ENCODE data around the gene HPD. TPM values are rescaled to one million over a fixed set of nuclear protein-coding genes. Genes with fewer than 3 reads are reported as not detected.

Gene HPD
- polyA plus RNA-seq, 3 donors: 0.19 to 0.75 TPM; not detected in 1

DNA sequence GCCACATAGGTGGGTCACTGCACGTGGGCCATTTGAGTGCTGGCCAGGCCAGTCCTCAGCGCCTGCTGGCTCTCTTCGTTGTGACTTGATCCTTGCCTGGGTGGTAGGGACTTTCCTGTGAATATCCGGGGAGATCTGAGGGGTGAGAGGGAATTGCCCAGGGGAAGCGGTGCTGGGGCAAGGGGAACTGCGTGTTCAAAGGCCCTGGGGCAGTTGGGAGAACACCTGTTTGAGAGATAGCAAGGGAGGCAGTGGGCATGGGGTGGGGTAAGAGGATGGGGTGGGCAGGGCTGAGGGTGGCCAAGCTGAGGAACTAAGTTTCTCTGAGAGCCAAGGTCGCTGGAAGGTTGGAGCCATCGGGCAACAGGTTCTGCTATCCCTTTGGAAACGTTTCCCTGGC lies 29.8 kb downstream of the HPD start:
- Histone ChIP-seq H3K79me2 (ENCODE audit: insufficient read depth, low read length) (peaks cover 12% of the 10 kb centered on the region), H3K36me3 (replicated peaks in 1 of 2; ENCODE audit: control insufficient read depth in 1 of 2, insufficient read depth in 2 of 2, low read length in 2 of 2) (peaks cover 74 to 89% of the 10 kb centered on the region in 2 donors), H3K9ac (ENCODE audit: insufficient read depth, low read length, poor library complexity, severe bottlenecking) (no peak overlapping the region), H3K9me3 (replicated peaks in 1 of 2; ENCODE audit: control insufficient read depth in 1 of 2, insufficient read depth in 1 of 2, low read length in 2 of 2) (no peaks in the 10 kb centered on the region), H2AFZ (ENCODE audit: insufficient read depth, low read depth, low read length, poor library complexity, severe bottlenecking) (no peak overlapping the region), H3K4me3 (replicated peaks in 1 of 3; ENCODE audit: low read depth in 2 of 3, low read length in 3 of 3) (no peak overlapping the region), H4K20me1 (ENCODE audit: insufficient read depth, low read length) (peaks cover 89% of the 10 kb centered on the region), H3K4me2 (replicated peaks; ENCODE audit: extremely low read depth, low read length, poor library complexity, severe bottlenecking) (no peak overlapping the region), H3K27me3 (ENCODE audit: control insufficient read depth in 2 of 2, insufficient read depth in 2 of 2, low read length in 2 of 2) (no peaks in the 10 kb centered on the region), H3K27ac (ENCODE audit: low read depth in 1 of 2, low read length in 2 of 2) (peak overlapping the region in 1 of 2 donors; percentile 2), H3K4me1 (ENCODE audit: control insufficient read depth in 1 of 2, insufficient read depth in 2 of 2, low read length in 2 of 2) (peaks cover 12 to 17% of the 10 kb centered on the region in 2 donors)
- peaks cover 73 to 90% of the 10 kb centered on the region in 2 donors for H3K36me3 Mint-ChIP-seq
- no peaks in the 10 kb centered on the region for H3K9me3 Mint-ChIP-seq
- peaks cover 18% of the 10 kb centered on the region for H3K4me1 Mint-ChIP-seq
- TF ChIP-seq, protein P1, sequence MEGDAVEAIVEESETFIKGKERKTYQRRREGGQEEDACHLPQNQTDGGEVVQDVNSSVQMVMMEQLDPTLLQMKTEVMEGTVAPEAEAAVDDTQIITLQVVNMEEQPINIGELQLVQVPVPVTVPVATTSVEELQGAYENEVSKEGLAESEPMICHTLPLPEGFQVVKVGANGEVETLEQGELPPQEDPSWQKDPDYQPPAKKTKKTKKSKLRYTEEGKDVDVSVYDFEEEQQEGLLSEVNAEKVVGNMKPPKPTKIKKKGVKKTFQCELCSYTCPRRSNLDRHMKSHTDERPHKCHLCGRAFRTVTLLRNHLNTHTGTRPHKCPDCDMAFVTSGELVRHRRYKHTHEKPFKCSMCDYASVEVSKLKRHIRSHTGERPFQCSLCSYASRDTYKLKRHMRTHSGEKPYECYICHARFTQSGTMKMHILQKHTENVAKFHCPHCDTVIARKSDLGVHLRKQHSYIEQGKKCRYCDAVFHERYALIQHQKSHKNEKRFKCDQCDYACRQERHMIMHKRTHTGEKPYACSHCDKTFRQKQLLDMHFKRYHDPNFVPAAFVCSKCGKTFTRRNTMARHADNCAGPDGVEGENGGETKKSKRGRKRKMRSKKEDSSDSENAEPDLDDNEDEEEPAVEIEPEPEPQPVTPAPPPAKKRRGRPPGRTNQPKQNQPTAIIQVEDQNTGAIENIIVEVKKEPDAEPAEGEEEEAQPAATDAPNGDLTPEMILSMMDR (IDR thresholded peaks at IDR 0.05): no peak
- H3K27ac Mint-ChIP-seq: peak overlapping the region in 6 of 7 donors; percentile 3 to 77 (median 46)
- DNase-seq: no peak
- intact Hi-C loops (cut with micrococcal nuclease): no loop called here
- H3K27me3 Mint-ChIP-seq (ENCODE audit: low read depth in 3 of 3): peaks cover 0 to 3% (median 0%) of the 10 kb centered on the region in 3 donors
- 97% methylated on average over 9 of the region's 9 CpGs for WGBS (ENCODE audit: insufficient coverage)
- H3K4me3 Mint-ChIP-seq: no peak overlapping the region

DNA sequence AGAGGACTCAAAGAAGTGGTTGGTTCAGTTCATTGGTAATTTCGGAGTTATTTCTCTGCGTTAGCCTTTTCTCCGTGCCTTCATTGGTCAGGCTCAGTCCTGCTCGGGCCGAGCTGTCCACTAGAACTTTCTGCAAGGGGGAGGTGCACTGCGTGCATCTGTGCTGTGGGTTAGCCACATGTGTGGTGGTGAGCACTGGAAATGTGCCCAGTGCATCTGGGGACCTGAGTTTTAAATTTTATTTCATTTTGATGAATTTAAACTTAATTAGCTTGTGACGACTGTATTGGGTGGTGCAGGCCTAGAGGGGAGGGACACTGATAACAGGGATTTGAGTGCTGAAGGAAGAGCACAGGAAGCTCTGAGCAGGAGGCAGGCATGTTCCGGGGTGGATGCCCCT lies 30.4 kb downstream of the HPD start:
- H3K27me3 ChIP-seq (ENCODE audit: control insufficient read depth in 2 of 2, insufficient read depth in 2 of 2, low read length in 2 of 2): no peaks in the 10 kb centered on the region
- H4K20me1 ChIP-seq (ENCODE audit: insufficient read depth, low read length): peaks cover 94% of the 10 kb centered on the region
- peaks cover 17% of the 10 kb centered on the region for H3K79me2 ChIP-seq (ENCODE audit: insufficient read depth, low read length)
- no peak overlapping the region for H3K4me3 Mint-ChIP-seq
- peaks cover 78 to 95% of the 10 kb centered on the region in 2 donors for H3K36me3 Mint-ChIP-seq
- H3K4me2 ChIP-seq (replicated peaks; ENCODE audit: extremely low read depth, low read length, poor library complexity, severe bottlenecking): no peak overlapping the region
- H2AFZ ChIP-seq (ENCODE audit: insufficient read depth, low read depth, low read length, poor library complexity, severe bottlenecking): no peak overlapping the region
- peaks cover 18% of the 10 kb centered on the region for H3K4me1 Mint-ChIP-seq
- H3K9ac ChIP-seq (ENCODE audit: insufficient read depth, low read length, poor library complexity, severe bottlenecking): no peak overlapping the region
- peak overlapping the region in 4 of 7 donors; percentile 3 to 73 (median 36) for H3K27ac Mint-ChIP-seq
- H3K36me3 ChIP-seq (replicated peaks in 1 of 2; ENCODE audit: control insufficient read depth in 1 of 2, insufficient read depth in 2 of 2, low read length in 2 of 2): peaks cover 79 to 95% of the 10 kb centered on the region in 2 donors
- no peak overlapping the region for H3K27ac ChIP-seq (ENCODE audit: low read depth in 1 of 2, low read length in 2 of 2)
- peaks cover 0 to 3% (median 0%) of the 10 kb centered on the region in 3 donors for H3K27me3 Mint-ChIP-seq (ENCODE audit: low read depth in 3 of 3)
- H3K4me1 ChIP-seq (ENCODE audit: control insufficient read depth in 1 of 2, insufficient read depth in 2 of 2, low read length in 2 of 2): peaks cover 12 to 17% of the 10 kb centered on the region in 2 donors
- no peaks in the 10 kb centered on the region for H3K9me3 Mint-ChIP-seq
- no peak overlapping the region for H3K4me3 ChIP-seq (replicated peaks in 1 of 3; ENCODE audit: low read depth in 2 of 3, low read length in 3 of 3)
- TF ChIP-seq, protein P1 (IDR thresholded peaks at IDR 0.05): no peak
- 99% methylated on average over 6 of the region's 8 CpGs for WGBS (ENCODE audit: insufficient coverage)
- no peaks in the 10 kb centered on the region for H3K9me3 ChIP-seq (replicated peaks in 1 of 2; ENCODE audit: control insufficient read depth in 1 of 2, insufficient read depth in 1 of 2, low read length in 2 of 2)
- DNase-seq: no peak
- intact Hi-C loops (cut with micrococcal nuclease): no loop called here
